ENCODE measurements around the gene ZNF664.

GRCh38 chr12:124057691-124058090 lies 84.7 kb downstream of the ZNF664 start:
- TF ChIP-seq EZH2 (IDR thresholded peaks at IDR 0.05; ENCODE audit: low read depth): no peak
- no peak for TF ChIP-seq CTCF (conservative IDR thresholded peaks at IDR 0.05)
